Measurements from ENCODE around the gene STAC2.
"Not testable (repeated sequence)": the region's sequence is repeated elsewhere in the genome, so short reads cannot be mapped to it uniquely, and the experiment has no call there.

The STAC2 gene

GRCh38 chr17:39225308-39225958 is at the start of gene STAC2:
TSS of gene STAC2 (minus strand) at chr17:39225945. CDS start at chr17:39225502, 443 bp downstream.
- DNase-seq, result no peak

- DNase-seq, result no peak
Measured at GRCh38 chr17:39271546-39271945, 45.8 kb upstream of the STAC2 start.

GRCh38 chr17:39270923-39271322 is 45.2 kb upstream of the STAC2 start:
- peak; percentile 59 for DNase-seq

GRCh38 chr17:39264119-39264518 is 38.4 kb upstream of the STAC2 start:
- no peak for DNase-seq

GRCh38 chr17:39261286-39261685 is 35.5 kb upstream of the STAC2 start:
- DNase-seq, result peak; percentile 45

GRCh38 chr17:39252788-39253460 is 27.2 kb upstream of the STAC2 start:
- DNase-seq, result no peak

- DNase-seq, result no peak
Measured at GRCh38 chr17:39251997-39252396, 26.3 kb upstream of the STAC2 start.

- not testable (repeated sequence) for DNase-seq
Measured at GRCh38 chr17:39250076-39250475, 24.3 kb upstream of the STAC2 start.

- no peak for DNase-seq
Measured at GRCh38 chr17:39246274-39246673, 20.5 kb upstream of the STAC2 start.

- DNase-seq, result peak; percentile 89
Measured at GRCh38 chr17:39244600-39245570, 19.1 kb upstream of the STAC2 start.

GRCh38 chr17:39244016-39244599 is 18.4 kb upstream of the STAC2 start:
- no peak for DNase-seq

- DNase-seq, result no peak
Measured at GRCh38 chr17:39243155-39243554, 17.4 kb upstream of the STAC2 start.

GRCh38 chr17:39240631-39241030 is 14.9 kb upstream of the STAC2 start:
- no peak for DNase-seq

GRCh38 chr17:39239640-39240314 is 14.0 kb upstream of the STAC2 start:
- peak; percentile 32 for DNase-seq

GRCh38 chr17:39238311-39238972 is 12.7 kb upstream of the STAC2 start:
- peak; percentile 70 for DNase-seq

GRCh38 chr17:39237586-39237985 is 11.8 kb upstream of the STAC2 start:
- no peak for DNase-seq

- DNase-seq, result no peak
Measured at GRCh38 chr17:39236981-39237441, 11.3 kb upstream of the STAC2 start.

GRCh38 chr17:39236450-39236927 is 10.7 kb upstream of the STAC2 start:
- no peak for DNase-seq

- peak; percentile 81 for DNase-seq
Measured at GRCh38 chr17:39235555-39236449, 10.1 kb upstream of the STAC2 start.
